Neural cell (in vitro differentiated cells): ENCODE measurements around the gene RILPL1. TPM values are rescaled to one million over a fixed set of nuclear protein-coding genes. Genes with fewer than 3 reads are reported as not detected.

Source experiments
- H2AFZ ChIP-seq: fragments of 200-600, 300-800 bp; sonication (generic), shearing (Covaris generic); 2 replicates; pipeline ENCODE4 v1.6.0; 2014; ENCODE audit warnings: low read depth, mild to moderate bottlenecking, antibody characterized with exemption, low read length, moderate library complexity
- H3F3A ChIP-seq: fragments of 200-600 bp; shearing (Covaris generic); 2 replicates; pipeline ENCODE4 v1.6.1; 2016; ENCODE audit warnings: mild to moderate bottlenecking, moderate library complexity, mixed read lengths, antibody characterized with exemption, low read length; ENCODE audit not compliant: insufficient read depth, poor library complexity, severe bottlenecking
- H3K27ac ChIP-seq: fragments of 200-600, 300-800 bp; sonication (generic), shearing (Covaris generic); 2 replicates; pipeline ENCODE4 v1.5.1; 2014; ENCODE audit warnings: mild to moderate bottlenecking, low read length, moderate library complexity
- H3K27me3 ChIP-seq: fragments of 300-800, 200-600 bp; sonication (generic), shearing (Covaris generic); 2 replicates; pipeline ENCODE4 v1.6.0; 2014; ENCODE audit warnings: mild to moderate bottlenecking, low read depth, low read length, moderate library complexity; ENCODE audit not compliant: insufficient read depth
- H3K36me3 ChIP-seq: fragments of 300-800, 200-600 bp; sonication (generic), shearing (Covaris generic); 2 replicates; pipeline ENCODE4 v1.5.1; 2014; ENCODE audit warnings: mild to moderate bottlenecking, antibody characterized with exemption, low read length, moderate library complexity; ENCODE audit not compliant: insufficient read depth
- H3K4me2 ChIP-seq: fragments of 300-800, 200-600 bp; sonication (generic), shearing (Covaris generic); 2 replicates; pipeline ENCODE4 v1.6.0; 2014; ENCODE audit warnings: mild to moderate bottlenecking, low read length
- H3K4me3 ChIP-seq: fragments of 300-800, 200-600 bp; sonication (generic), shearing (Covaris generic); 2 replicates; pipeline ENCODE4 v1.5.1; 2014; ENCODE audit warnings: mild to moderate bottlenecking, low read length, moderate library complexity
- H3K79me2 ChIP-seq: fragments of 200-600 bp; shearing (Covaris generic); replicated peaks from 2 replicates; pipeline ENCODE4 v1.6.0; 2014; ENCODE audit warnings: mild to moderate bottlenecking, low read length, moderate library complexity; ENCODE audit not compliant: insufficient read depth
- H3K9ac ChIP-seq: fragments of 300-800, 200-600 bp; sonication (generic), shearing (Covaris generic); 2 replicates; pipeline ENCODE4 v1.6.1; 2016; ENCODE audit warnings: mild to moderate bottlenecking, low read length, mixed read lengths
- H3K9me2 ChIP-seq: fragments of 200-600 bp; shearing (Covaris generic); 2 replicates; pipeline ENCODE4 v1.6.1; 2016; ENCODE audit warnings: mild to moderate bottlenecking, low read length, mixed read lengths; ENCODE audit not compliant: insufficient read depth
- H3K9me3 ChIP-seq: fragments of 200-600, 300-800 bp; sonication (generic), shearing (Covaris generic); 2 replicates; pipeline ENCODE4 v1.6.1; 2016; ENCODE audit warnings: mild to moderate bottlenecking, mixed run types, low read length, moderate library complexity, mixed read lengths
- H4K20me1 ChIP-seq: fragments of 200-600 bp; shearing (Covaris generic); 2 replicates; pipeline ENCODE4 v1.6.1; 2016; ENCODE audit warnings: mild to moderate bottlenecking, mixed run types; ENCODE audit not compliant: insufficient read depth
- CTCF ChIP-seq: fragments of 450-650 bp; IDR thresholded peaks from 2 replicates; pipeline ENCODE4 v1.5.1; 2014; ENCODE audit warnings: antibody characterized with exemption, mild to moderate bottlenecking, moderate library complexity; ENCODE audit not compliant: poor library complexity, severe bottlenecking
- EP300 ChIP-seq: fragments of 450-650 bp; conservative IDR thresholded peaks from 2 replicates; pipeline ENCODE4 v1.6.1; 2014; ENCODE audit warnings: antibody characterized with exemption, mild to moderate bottlenecking, moderate library complexity; ENCODE audit not compliant: poor library complexity, severe bottlenecking
- EZH2 ChIP-seq: fragments of 200-600, 300-800 bp; shearing (Covaris generic), sonication (generic); IDR thresholded peaks from 2 replicates; pipeline ENCODE4 v1.6.1; 2014; ENCODE audit warnings: antibody characterized with exemption, low read length, borderline replicate concordance, mild to moderate bottlenecking; ENCODE audit not compliant: insufficient read depth, poor library complexity, severe bottlenecking
- MXI1 ChIP-seq: fragments of 450-650 bp; conservative IDR thresholded peaks from 2 replicates; pipeline ENCODE4 v1.6.1; 2014; ENCODE audit warnings: antibody characterized with exemption, mild to moderate bottlenecking; ENCODE audit not compliant: poor library complexity, severe bottlenecking
- POLR2AphosphoS5 ChIP-seq: IDR thresholded peaks from 2 replicates; pipeline ENCODE4 v1.6.1; 2012
- RAD21 ChIP-seq: fragments of 450-650 bp; conservative IDR thresholded peaks from 2 replicates; pipeline ENCODE4 v1.6.1; 2014; ENCODE audit warnings: antibody characterized with exemption, mild to moderate bottlenecking, moderate library complexity
- SMC3 ChIP-seq: fragments of 450-650 bp; conservative IDR thresholded peaks from 2 replicates; pipeline ENCODE4 v1.6.1; 2014; ENCODE audit warnings: antibody characterized with exemption, mild to moderate bottlenecking, moderate library complexity; ENCODE audit not compliant: poor library complexity
- TAF1 ChIP-seq: IDR thresholded peaks from 2 replicates; pipeline ENCODE4 v1.6.1; 2012; ENCODE audit warnings: low read depth
- polyA plus RNA-seq: library from polyadenylated mRNA; depleted of rRNA; stranded (reverse); fragments of >200 nt; gene quantifications from 2 replicates; pipeline ENCODE4 v1.2.3, GENCODE V29; 2014
- TF ChIP-seq, protein P1 (sequence below): IDR thresholded peaks from 2 replicates; pipeline ENCODE4 v1.6.1; 2012; ENCODE audit warnings: borderline replicate concordance

RILPL1 gene
- polyA plus RNA-seq, 1 donor from 2014 or later: 1.4 TPM

DNA sequence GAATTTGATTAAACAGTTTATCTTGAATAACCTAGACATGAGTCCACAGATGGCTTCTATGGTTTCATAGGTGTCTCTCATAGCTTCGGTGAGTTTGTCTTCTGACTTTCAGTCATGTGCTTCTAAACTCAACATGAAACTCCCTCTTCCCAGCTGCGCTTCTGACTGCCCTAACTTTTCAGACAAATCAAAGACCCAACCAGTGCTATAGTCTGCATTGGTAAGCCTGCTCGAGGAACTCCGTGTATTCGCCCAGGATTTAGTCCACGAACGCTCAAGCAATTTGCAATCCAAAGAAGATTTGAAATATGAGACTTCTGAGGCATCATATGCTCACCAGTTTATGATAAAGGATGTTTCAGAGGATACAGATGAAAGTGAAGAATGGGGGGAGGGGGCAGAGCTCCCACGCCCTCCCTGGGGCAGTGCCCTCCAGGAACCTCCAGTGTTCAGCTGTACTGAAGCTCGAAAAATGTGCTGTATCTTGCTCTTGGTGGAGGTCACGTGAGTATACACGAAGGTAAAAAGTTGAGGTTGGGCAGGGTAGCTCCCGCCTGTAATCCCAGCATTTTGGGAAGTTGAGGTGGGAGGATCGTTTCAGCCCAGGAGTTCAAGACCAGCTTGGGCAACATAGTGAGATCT, 91.9 kb downstream of the RILPL1 start:
- H3K27ac ChIP-seq: no peak overlapping the region
- H4K20me1 ChIP-seq: no peaks in the 10 kb centered on the region

DNA sequence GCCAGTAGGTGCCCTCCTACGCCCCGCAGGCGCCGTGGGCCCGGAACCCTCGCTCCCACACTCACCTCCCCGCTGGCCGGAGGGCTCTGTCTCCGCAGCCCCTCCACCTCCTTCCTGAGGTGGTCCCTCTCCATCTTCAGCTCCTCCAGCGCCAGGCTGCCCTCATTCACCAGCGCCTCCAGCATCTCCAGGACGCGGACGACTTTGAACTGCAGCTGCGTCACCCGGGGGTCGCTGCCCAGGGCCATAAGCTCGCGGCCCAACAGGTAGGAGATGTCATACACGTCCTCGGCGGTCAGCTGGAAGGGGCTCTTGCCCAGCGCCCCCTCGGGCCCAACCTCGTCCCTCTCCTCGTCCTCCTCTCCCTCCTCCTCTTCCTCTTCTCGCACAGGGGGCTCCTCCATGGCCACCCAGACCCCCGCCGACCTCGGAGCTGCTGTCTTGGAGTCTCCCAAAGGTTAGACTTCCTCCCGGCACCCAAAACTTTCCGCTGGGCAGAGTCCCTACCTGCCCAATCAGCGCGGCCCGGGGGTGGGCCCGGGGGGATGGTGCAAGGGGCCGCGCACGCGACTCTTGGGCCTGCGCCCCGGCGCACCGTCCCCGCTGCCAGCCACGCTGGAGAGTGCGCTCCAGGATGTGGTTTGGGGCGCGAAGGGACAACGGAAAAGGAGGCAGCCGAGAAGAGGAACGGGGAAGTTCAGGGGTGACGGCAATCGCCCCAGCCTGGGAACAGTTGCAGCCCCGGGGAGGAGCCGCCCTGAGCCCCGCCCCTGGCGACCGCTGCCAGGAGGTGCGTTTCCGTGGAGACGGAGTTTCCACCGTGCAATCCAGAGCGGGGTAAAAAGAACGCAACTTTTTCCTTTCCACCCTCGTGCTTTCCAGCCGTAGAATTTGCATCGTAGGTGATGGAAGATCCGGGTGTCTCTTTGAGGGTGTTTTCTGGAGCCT, 97.2 kb downstream of the RILPL1 start, which contains the start of gene RILPL2:
Gene RILPL2, minus strand, starts transcription at position 668 of the 948 bp plus-strand sequence. Its CDS starts 264 bp downstream, at position 404.
- Histone ChIP-seq H4K20me1 (no peaks in the 10 kb centered on the region), H3K79me2 (no peaks in the 10 kb centered on the region), H3K9ac (peak within 1 kb of the TSS; percentile 27), H3K27me3 (peaks cover 10% of the 10 kb centered on the region), H3K4me3 (peak within 1 kb of the TSS; percentile 79), H3K4me2 (peak within 1 kb of the TSS; percentile 50), H3K27ac (no peak within 1 kb of the TSS), H3K9me2 (no peaks in the 10 kb centered on the region), H3K36me3 (no peaks in the 10 kb centered on the region), H2AFZ (peak within 1 kb of the TSS; percentile 74), H3F3A (no peaks in the 10 kb centered on the region), H3K9me3 (no peaks in the 10 kb centered on the region)
- no peak for TF ChIP-seq EP300
- TF ChIP-seq MXI1: peak; percentile 73

More for the DNA sequence above, 91.9 kb downstream of the RILPL1 start:
- Histone ChIP-seq H3K9ac (no peak overlapping the region), H3F3A (no peaks in the 10 kb centered on the region), H3K9me3 (no peaks in the 10 kb centered on the region), H3K4me2 (no peak overlapping the region), H3K4me3 (no peak overlapping the region), H3K9me2 (no peaks in the 10 kb centered on the region), H3K79me2 (no peaks in the 10 kb centered on the region), H2AFZ (no peak overlapping the region), H3K27me3 (peaks cover 3% of the 10 kb centered on the region), H3K36me3 (no peaks in the 10 kb centered on the region)
- TF ChIP-seq EZH2: no peak
- TF ChIP-seq EP300: no peak
- TF ChIP-seq SMC3: no peak

GRCh38 chr12:123435636-123436016, 97.9 kb downstream of the RILPL1 start:
- Histone ChIP-seq H3K9ac (no peak overlapping the region), H3K4me2 (no peak overlapping the region), H3F3A (no peaks in the 10 kb centered on the region), H3K36me3 (no peaks in the 10 kb centered on the region), H4K20me1 (no peaks in the 10 kb centered on the region), H3K9me3 (no peaks in the 10 kb centered on the region), H3K4me3 (peak overlapping the region; percentile 79), H3K27ac (no peak overlapping the region), H3K27me3 (peaks cover 10% of the 10 kb centered on the region), H3K79me2 (no peaks in the 10 kb centered on the region), H2AFZ (no peak overlapping the region), H3K9me2 (no peaks in the 10 kb centered on the region)
- TF ChIP-seq EP300 (no peak), RAD21 (no peak), SMC3 (no peak), TAF1 (no peak), CTCF (no peak), EZH2 (no peak), MXI1 (no peak), POLR2AphosphoS5 (no peak)
- TF ChIP-seq, protein P1, sequence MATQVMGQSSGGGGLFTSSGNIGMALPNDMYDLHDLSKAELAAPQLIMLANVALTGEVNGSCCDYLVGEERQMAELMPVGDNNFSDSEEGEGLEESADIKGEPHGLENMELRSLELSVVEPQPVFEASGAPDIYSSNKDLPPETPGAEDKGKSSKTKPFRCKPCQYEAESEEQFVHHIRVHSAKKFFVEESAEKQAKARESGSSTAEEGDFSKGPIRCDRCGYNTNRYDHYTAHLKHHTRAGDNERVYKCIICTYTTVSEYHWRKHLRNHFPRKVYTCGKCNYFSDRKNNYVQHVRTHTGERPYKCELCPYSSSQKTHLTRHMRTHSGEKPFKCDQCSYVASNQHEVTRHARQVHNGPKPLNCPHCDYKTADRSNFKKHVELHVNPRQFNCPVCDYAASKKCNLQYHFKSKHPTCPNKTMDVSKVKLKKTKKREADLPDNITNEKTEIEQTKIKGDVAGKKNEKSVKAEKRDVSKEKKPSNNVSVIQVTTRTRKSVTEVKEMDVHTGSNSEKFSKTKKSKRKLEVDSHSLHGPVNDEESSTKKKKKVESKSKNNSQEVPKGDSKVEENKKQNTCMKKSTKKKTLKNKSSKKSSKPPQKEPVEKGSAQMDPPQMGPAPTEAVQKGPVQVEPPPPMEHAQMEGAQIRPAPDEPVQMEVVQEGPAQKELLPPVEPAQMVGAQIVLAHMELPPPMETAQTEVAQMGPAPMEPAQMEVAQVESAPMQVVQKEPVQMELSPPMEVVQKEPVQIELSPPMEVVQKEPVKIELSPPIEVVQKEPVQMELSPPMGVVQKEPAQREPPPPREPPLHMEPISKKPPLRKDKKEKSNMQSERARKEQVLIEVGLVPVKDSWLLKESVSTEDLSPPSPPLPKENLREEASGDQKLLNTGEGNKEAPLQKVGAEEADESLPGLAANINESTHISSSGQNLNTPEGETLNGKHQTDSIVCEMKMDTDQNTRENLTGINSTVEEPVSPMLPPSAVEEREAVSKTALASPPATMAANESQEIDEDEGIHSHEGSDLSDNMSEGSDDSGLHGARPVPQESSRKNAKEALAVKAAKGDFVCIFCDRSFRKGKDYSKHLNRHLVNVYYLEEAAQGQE: no peak
